ENCODE data around the gene ENPP6.
A peak's percentile ranks its signal among the peaks of the same experiment; 100 is the strongest.

ENPP6 gene

GRCh38 chr4:184188443-184189400 is 29.0 kb downstream of the ENPP6 start:
- peak; percentile 25 for DNase-seq

- no peak for DNase-seq
Measured at GRCh38 chr4:184177271-184177670, 40.4 kb downstream of the ENPP6 start.

- no peak for DNase-seq
Measured at GRCh38 chr4:184174571-184175488, 42.8 kb downstream of the ENPP6 start.

DNA sequence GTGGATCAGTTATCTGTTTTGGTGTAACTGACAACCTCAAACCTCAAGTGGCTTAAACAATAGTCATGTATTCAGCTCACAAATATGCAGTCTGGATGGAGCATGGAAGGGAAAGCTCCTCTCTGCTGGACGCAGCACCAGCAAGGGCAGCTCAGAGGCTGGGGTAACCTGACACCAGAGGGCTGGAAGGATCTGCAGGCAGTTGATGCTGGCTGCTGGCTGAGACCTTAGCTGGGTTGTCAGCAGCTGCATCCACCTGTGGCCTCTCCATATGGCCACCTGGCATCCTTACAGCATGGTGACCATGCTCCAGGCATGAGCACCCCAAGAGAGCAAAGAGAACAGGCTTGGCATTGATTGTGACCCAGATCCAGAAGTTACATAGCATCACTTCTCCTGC is 46.7 kb downstream of the ENPP6 start:
- no peak for DNase-seq

- DNase-seq, result no peak
Measured at GRCh38 chr4:184169225-184169867, 48.3 kb downstream of the ENPP6 start.

DNA sequence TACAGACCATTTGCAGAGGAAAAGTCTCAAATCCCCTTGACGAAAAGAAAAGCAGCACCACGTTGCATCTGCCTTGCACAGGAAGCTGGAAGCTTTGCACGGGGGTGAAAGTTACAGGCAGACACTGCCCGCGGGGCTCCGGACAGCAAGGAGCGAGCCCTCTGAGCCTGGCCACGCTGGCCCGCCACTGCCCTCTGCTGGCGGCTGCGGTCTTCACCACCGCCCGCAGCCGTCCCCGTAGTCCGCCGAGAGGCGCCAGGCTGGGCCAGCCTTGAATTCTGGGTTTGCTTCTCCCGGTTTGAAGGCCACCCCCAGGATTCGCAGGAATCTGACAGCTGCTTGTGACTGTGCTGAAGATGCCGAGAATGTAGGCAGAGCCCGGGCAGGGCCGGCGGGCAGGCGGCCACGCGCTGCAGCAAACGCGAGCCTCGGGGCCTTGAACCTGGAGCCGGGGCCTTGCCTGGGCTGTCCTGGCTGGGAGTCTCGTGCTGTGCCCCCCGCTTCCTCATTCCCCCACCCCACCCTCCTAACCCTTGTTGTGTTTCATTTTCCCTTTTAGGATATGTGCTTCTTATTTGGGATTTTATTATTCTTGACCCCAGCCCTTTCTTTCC is 49.2 kb downstream of the ENPP6 start:
- DNase-seq, result peak; percentile 81

GRCh38 chr4:184167576-184167975 is 50.1 kb downstream of the ENPP6 start:
- no peak for DNase-seq

DNA sequence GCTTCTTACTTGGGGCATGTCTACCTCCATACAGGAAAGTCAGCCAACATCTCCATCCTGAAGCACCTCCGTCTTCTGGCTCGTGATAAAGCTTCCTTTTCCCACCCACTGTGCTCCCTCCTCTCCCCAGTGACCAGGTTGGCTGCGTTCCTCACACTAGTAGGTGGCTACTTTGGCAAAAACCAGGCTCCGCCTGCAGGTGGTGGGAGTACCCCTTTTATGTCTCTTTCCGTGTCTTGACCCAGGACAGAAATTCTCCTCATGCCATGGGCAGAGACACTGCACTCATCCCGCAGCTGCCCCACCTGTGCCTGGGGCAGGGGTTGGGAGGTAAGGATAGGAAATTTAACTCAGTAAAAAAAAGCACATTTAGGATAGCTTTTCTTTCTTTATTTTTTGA is 50.9 kb downstream of the ENPP6 start:
- no peak for DNase-seq

DNA sequence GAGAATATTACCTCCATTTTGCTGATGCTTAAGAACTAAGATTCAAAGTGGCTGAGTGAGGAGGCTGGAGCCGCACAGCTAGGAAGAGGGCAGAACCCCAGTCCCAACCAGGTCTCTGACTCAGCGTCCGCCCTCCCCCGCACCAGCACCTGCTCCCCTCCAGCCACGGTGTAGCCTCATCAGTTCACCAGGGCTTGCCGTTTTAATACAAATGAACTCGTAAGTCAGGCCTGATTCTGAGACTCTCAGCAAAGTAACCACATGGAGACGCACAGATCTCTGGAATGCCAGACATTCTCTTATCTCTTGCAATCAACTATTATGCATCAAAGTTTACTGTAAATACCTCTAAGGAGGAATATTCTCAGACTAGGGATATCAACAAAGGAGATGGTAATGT is 52.4 kb downstream of the ENPP6 start:
- no peak for DNase-seq

DNA sequence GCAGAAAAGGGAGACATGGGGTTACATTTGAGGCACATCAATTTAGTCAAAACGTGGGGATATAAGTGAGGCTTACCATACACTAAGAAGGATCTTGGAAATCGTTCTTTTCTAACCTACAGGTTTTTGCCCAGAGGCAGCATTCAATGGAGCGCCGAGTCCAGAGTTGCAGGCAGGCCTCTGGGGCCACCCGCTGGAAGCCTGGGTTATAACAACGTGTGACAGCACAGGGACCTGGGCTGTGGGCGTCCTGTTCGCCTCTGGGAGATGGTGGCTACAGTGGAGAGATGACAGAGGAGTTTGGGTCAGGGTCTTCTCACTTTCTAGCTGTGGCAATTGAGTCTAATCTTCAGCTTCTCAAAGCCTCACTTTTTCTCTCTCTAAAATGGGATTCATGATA is 53.9 kb downstream of the ENPP6 start:
- DNase-seq, result peak; percentile 53

DNA sequence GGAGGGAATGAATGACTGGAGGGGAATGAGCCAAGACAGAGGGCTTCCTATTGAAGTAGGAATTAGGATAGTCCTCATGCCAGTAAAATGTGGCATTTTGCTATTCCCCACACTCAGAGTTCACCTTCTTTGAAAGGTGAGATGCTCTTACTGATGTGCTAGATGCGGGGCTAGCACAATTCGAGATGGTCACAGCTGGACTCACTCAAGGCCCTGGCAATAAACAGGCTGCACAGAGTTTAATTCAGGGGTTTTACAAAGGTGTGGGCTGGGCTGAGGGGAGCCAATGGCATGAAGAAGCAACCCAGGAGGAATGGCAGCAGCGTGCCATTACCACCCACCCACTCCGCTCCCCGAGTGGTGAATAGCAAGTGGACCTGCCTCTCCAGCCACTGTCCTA is 55.1 kb downstream of the ENPP6 start:
- no peak for DNase-seq

- DNase-seq, result no peak
Measured at GRCh38 chr4:184157322-184157721, 60.4 kb downstream of the ENPP6 start.

- DNase-seq, result no peak
Measured at GRCh38 chr4:184156163-184156920, 61.3 kb downstream of the ENPP6 start.

DNA sequence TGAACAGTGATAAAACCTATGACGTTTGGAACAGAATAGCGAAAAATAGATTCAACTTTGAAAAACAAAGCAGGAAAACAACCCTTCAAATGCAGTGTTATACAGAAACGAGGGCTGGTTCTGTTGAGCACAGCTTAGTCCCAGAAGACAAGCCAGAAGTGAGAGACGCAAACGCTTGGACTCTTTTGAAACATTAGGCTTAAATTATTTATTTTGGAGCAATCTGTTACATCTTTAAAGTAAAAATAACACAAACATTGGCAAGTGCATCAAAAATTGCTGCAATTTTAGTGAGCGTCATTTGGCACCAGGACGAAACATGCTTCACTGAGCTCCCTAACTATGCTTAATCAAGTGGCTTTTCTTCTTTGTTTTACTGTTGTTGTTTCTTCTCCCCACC is 63.5 kb downstream of the ENPP6 start:
- no peak for DNase-seq

- no peak for DNase-seq
Measured at GRCh38 chr4:184153781-184154180, 63.9 kb downstream of the ENPP6 start.

DNA sequence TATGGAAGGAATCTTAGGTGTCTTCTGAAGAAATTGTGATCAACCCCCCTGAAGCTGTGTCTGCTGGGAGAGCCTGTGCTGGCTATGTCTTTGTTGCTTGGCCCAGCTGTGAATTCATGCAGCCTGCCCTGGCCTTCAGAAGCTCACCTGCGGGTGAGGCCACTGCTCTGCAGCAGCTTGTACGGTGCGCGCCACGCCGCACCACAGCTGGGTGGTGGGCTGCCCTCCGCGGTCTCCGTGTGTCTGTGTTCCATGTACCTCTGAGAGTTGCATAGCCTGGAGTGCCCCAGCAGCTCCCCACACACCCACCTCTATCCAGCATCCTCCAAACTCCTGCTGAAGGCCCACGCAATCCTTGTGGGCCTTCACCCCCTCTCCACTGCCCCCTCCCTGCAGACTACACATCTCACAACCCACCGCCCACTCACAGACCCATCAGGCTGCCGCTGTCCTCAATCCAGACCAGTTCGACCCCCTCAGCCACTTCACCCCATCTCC is 65.6 kb downstream of the ENPP6 start:
- no peak for DNase-seq

GRCh38 chr4:184150102-184150839 is 67.4 kb downstream of the ENPP6 start:
- no peak for DNase-seq

GRCh38 chr4:184148738-184149637 is 68.7 kb downstream of the ENPP6 start:
- no peak for DNase-seq

- peak; percentile 10 for DNase-seq
Measured at GRCh38 chr4:184147858-184148737, 69.6 kb downstream of the ENPP6 start.

Data from suppressor macrophage treated with lipopolysaccharide for 4 hours (primary cell).